ENCODE results near the gene MASP1.

DNA sequence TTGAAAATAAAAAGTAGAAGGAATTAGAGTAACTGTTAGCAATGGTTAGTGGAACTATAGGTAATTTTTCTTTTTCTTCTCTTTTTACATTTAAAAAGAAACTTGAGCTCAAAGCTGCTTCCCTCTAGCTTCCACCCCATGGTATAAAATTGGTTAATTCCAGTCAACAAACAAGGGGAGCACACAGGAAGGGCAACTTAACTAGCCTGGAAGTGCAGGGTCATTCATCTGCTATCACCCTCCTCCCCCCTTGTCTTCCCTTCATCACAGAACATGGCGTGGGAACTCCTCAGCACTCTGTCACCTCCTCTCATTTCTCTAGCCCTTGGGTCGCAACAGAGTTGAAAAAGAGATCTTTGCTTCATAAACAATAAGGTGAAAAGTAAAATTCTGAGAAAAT is 20.0 kb downstream of the MASP1 start:
- no peak for TF ChIP-seq EZH2 (IDR thresholded peaks at IDR 0.05; ENCODE audit: low read length)
- TF ChIP-seq, protein P1, sequence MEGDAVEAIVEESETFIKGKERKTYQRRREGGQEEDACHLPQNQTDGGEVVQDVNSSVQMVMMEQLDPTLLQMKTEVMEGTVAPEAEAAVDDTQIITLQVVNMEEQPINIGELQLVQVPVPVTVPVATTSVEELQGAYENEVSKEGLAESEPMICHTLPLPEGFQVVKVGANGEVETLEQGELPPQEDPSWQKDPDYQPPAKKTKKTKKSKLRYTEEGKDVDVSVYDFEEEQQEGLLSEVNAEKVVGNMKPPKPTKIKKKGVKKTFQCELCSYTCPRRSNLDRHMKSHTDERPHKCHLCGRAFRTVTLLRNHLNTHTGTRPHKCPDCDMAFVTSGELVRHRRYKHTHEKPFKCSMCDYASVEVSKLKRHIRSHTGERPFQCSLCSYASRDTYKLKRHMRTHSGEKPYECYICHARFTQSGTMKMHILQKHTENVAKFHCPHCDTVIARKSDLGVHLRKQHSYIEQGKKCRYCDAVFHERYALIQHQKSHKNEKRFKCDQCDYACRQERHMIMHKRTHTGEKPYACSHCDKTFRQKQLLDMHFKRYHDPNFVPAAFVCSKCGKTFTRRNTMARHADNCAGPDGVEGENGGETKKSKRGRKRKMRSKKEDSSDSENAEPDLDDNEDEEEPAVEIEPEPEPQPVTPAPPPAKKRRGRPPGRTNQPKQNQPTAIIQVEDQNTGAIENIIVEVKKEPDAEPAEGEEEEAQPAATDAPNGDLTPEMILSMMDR (optimal IDR thresholded peaks at IDR 0.05 in 1 of 3, IDR thresholded peaks at IDR 0.05 in 1 of 3, conservative IDR thresholded peaks at IDR 0.05 in 1 of 3; ENCODE audit: extremely low read depth in 1 of 3, insufficient read depth in 2 of 3, low read length in 3 of 3) = no peak
